IPS-18c (cell line): Measurements from ENCODE around the gene DLGAP4.

Experiments
- H3K4me3 ChIP-seq: 2 replicates; pipeline ENCODE4 v1.7.0; 2013; ENCODE audit warnings: low read depth, mild to moderate bottlenecking, low read length, moderate library complexity; ENCODE audit not compliant: insufficient read depth
- H3K9me3 ChIP-seq: one replicate; pipeline ENCODE4 v1.6.1; 2013; ENCODE audit warnings: mild to moderate bottlenecking, low read length, moderate library complexity; ENCODE audit not compliant: control insufficient read depth, insufficient read depth

Gene DLGAP4

GRCh38 chr20:36315545-36316351 lies 9.6 kb downstream of the DLGAP4 start:
- Histone ChIP-seq H3K4me3 (no peak overlapping the region), H3K9me3 (peaks cover 2% of the 10 kb centered on the region)

- Histone ChIP-seq H3K4me3 (no peak overlapping the region), H3K9me3 (peaks cover 1% of the 10 kb centered on the region)
These were observed 11.5 kb downstream of the DLGAP4 start for GRCh38 chr20:36317675-36318074.

- H3K9me3 ChIP-seq = no peaks in the 10 kb centered on the region
- H3K4me3 ChIP-seq = no peak overlapping the region
These were observed 12.0 kb downstream of the DLGAP4 start for GRCh38 chr20:36318166-36318565.

- H3K4me3 ChIP-seq = no peak overlapping the region
These were observed 13.5 kb downstream of the DLGAP4 start for GRCh38 chr20:36319356-36320260.

GRCh38 chr20:36320261-36320897 lies 14.2 kb downstream of the DLGAP4 start:
- Histone ChIP-seq H3K9me3 (no peaks in the 10 kb centered on the region), H3K4me3 (no peak overlapping the region)

More at GRCh38 chr20:36319356-36320260, 13.5 kb downstream of the DLGAP4 start:
- H3K9me3 ChIP-seq = no peaks in the 10 kb centered on the region

- Histone ChIP-seq H3K9me3 (no peaks in the 10 kb centered on the region), H3K4me3 (no peak overlapping the region)
These were observed 15.0 kb downstream of the DLGAP4 start for GRCh38 chr20:36320898-36321695.

- Histone ChIP-seq H3K9me3 (no peaks in the 10 kb centered on the region), H3K4me3 (no peak overlapping the region)
These were observed 16.0 kb downstream of the DLGAP4 start for GRCh38 chr20:36322131-36322530.

GRCh38 chr20:36330091-36330490 lies 24.0 kb downstream of the DLGAP4 start:
- H3K4me3 ChIP-seq = no peak overlapping the region

GRCh38 chr20:36331209-36331608 lies 25.1 kb downstream of the DLGAP4 start:
- Histone ChIP-seq H3K9me3 (no peaks in the 10 kb centered on the region), H3K4me3 (no peak overlapping the region)

More at GRCh38 chr20:36330091-36330490, 24.0 kb downstream of the DLGAP4 start:
- no peaks in the 10 kb centered on the region for H3K9me3 ChIP-seq

- H3K4me3 ChIP-seq = no peak overlapping the region
- H3K9me3 ChIP-seq = no peaks in the 10 kb centered on the region
These were observed 27.7 kb downstream of the DLGAP4 start for GRCh38 chr20:36333841-36334240.

- H3K4me3 ChIP-seq = no peak overlapping the region
These were observed 28.4 kb downstream of the DLGAP4 start for GRCh38 chr20:36334281-36335205.

GRCh38 chr20:36335206-36335870 lies 29.2 kb downstream of the DLGAP4 start:
- Histone ChIP-seq H3K9me3 (no peaks in the 10 kb centered on the region), H3K4me3 (no peak overlapping the region)

More at GRCh38 chr20:36334281-36335205, 28.4 kb downstream of the DLGAP4 start:
- no peaks in the 10 kb centered on the region for H3K9me3 ChIP-seq

- H3K9me3 ChIP-seq = no peaks in the 10 kb centered on the region
These were observed 30.1 kb downstream of the DLGAP4 start for GRCh38 chr20:36336204-36336603.

GRCh38 chr20:36336954-36337704 lies 31.0 kb downstream of the DLGAP4 start:
- H3K9me3 ChIP-seq = no peaks in the 10 kb centered on the region
- H3K4me3 ChIP-seq = no peak overlapping the region

More at GRCh38 chr20:36336204-36336603, 30.1 kb downstream of the DLGAP4 start:
- H3K4me3 ChIP-seq = no peak overlapping the region

GRCh38 chr20:36337886-36338285 lies 31.7 kb downstream of the DLGAP4 start:
- Histone ChIP-seq H3K4me3 (no peak overlapping the region), H3K9me3 (no peaks in the 10 kb centered on the region)
